Glutamatergic neuron (in vitro differentiated cells): ENCODE data around the gene KCNK16. TPM values are rescaled to one million over a fixed set of nuclear protein-coding genes. Genes with fewer than 3 reads are reported as not detected.

Experiments
- DNase-seq: peaks from one replicate; pipeline ENCODE4 v3.0.0; 2022
- H3K27ac Mint-ChIP-seq: one replicate; pipeline ENCODE4 v1.8.0; 2020; ENCODE audit warnings: mild to moderate bottlenecking, mixed read lengths, inconsistent platforms; ENCODE audit not compliant: unreplicated experiment
- H3K27me3 Mint-ChIP-seq: one replicate; pipeline ENCODE4 v1.8.0; 2020; ENCODE audit warnings: mild to moderate bottlenecking, moderate library complexity, mixed read lengths, inconsistent platforms; ENCODE audit not compliant: unreplicated experiment
- H3K36me3 Mint-ChIP-seq: one replicate; pipeline ENCODE4 v1.8.0; 2020; ENCODE audit warnings: mild to moderate bottlenecking, mixed read lengths, inconsistent platforms; ENCODE audit not compliant: unreplicated experiment
- H3K4me1 Mint-ChIP-seq: one replicate; pipeline ENCODE4 v1.8.0; 2020; ENCODE audit warnings: mild to moderate bottlenecking, low read depth, mixed read lengths, inconsistent platforms; ENCODE audit not compliant: unreplicated experiment
- H3K4me3 Mint-ChIP-seq: one replicate; pipeline ENCODE4 v1.8.0; 2020; ENCODE audit warnings: mild to moderate bottlenecking, mixed read lengths, inconsistent platforms; ENCODE audit not compliant: unreplicated experiment
- H3K9me3 Mint-ChIP-seq: one replicate; pipeline ENCODE4 v1.8.0; 2020; ENCODE audit warnings: mild to moderate bottlenecking, moderate library complexity, mixed read lengths, inconsistent platforms; ENCODE audit not compliant: unreplicated experiment
- total RNA-seq: library from RNA; stranded (reverse); fragmentation: NEBNext Ultra II Directional; extraction: Animal tissue kit (Norgen Biotek cat#: 25700); gene quantifications from one replicate; pipeline ENCODE4 v1.2.1, GENCODE V29; 2021; ENCODE audit not compliant: unreplicated experiment
- TF ChIP-seq, protein P1 (sequence below): fragments of 200-600 bp; sonication (generic); IDR thresholded peaks from one replicate; pipeline ENCODE4 v1.5.0; 2021; ENCODE audit not compliant: partially characterized antibody, unreplicated experiment

The KCNK16 gene
- total RNA-seq, 1 donor from 2014 or later: not detected

DNA sequence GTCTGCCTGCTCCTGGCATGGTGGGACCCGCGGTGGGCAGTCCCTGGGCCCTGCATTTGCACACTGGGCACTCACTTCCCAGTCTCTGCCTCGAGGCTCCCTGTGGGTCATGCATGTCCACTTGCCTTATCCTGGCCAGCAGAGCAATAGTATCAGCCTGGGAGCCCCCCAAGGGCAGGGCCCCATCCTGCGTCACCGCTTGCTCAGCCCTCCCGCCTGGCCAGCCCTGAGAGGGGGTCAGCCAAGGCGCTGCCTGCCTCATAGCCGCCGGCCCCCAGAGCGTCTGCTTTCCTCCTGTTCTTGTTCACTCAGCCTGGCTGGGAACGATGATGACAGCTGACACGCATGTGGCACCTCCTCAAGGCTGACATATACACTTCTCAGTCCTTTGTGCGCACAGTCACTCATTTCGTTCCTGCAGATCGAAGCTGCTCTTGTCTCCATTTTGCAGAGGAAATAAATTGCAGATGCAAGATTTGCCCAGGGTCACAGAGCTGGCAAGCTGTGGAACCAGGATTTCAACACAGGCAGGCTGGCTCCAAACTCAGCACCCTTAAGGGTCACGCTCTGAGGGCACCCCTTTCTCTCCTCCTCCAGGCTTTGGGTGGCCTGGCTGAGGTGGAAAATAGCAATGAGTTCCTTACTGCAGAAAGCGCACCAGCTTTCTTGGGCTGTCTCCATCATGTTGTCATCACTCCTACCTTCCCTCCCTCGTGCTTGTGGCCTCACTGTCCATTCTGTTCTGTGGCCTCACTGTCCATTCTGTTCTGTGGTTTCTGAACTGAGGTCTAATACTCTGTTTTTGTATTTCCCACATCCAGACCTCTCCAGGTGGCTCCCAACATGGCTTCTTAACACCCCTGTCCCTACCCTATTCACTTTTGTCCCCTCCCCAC, 25.5 kb downstream of the KCNK16 start:
- peaks cover 4% of the 10 kb centered on the region for H3K36me3 Mint-ChIP-seq
- peaks cover 2% of the 10 kb centered on the region for H3K27me3 Mint-ChIP-seq
- H3K9me3 Mint-ChIP-seq: peaks cover 2% of the 10 kb centered on the region
- H3K4me3 Mint-ChIP-seq: no peak overlapping the region
- H3K27ac Mint-ChIP-seq: no peak overlapping the region
- peak; percentile 40 for DNase-seq
- peaks cover 4% of the 10 kb centered on the region for H3K4me1 Mint-ChIP-seq
- TF ChIP-seq, protein P1, sequence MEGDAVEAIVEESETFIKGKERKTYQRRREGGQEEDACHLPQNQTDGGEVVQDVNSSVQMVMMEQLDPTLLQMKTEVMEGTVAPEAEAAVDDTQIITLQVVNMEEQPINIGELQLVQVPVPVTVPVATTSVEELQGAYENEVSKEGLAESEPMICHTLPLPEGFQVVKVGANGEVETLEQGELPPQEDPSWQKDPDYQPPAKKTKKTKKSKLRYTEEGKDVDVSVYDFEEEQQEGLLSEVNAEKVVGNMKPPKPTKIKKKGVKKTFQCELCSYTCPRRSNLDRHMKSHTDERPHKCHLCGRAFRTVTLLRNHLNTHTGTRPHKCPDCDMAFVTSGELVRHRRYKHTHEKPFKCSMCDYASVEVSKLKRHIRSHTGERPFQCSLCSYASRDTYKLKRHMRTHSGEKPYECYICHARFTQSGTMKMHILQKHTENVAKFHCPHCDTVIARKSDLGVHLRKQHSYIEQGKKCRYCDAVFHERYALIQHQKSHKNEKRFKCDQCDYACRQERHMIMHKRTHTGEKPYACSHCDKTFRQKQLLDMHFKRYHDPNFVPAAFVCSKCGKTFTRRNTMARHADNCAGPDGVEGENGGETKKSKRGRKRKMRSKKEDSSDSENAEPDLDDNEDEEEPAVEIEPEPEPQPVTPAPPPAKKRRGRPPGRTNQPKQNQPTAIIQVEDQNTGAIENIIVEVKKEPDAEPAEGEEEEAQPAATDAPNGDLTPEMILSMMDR: no peak

GRCh38 chr6:39295611-39296011, 26.9 kb downstream of the KCNK16 start:
- TF ChIP-seq, protein P1: no peak
- no peak overlapping the region for H3K27ac Mint-ChIP-seq
- H3K36me3 Mint-ChIP-seq: peaks cover 2% of the 10 kb centered on the region
- peaks cover 3% of the 10 kb centered on the region for H3K9me3 Mint-ChIP-seq
- H3K4me1 Mint-ChIP-seq: peaks cover 4% of the 10 kb centered on the region
- no peak for DNase-seq
- H3K4me3 Mint-ChIP-seq: no peak overlapping the region
- H3K27me3 Mint-ChIP-seq: peaks cover 5% of the 10 kb centered on the region

DNA sequence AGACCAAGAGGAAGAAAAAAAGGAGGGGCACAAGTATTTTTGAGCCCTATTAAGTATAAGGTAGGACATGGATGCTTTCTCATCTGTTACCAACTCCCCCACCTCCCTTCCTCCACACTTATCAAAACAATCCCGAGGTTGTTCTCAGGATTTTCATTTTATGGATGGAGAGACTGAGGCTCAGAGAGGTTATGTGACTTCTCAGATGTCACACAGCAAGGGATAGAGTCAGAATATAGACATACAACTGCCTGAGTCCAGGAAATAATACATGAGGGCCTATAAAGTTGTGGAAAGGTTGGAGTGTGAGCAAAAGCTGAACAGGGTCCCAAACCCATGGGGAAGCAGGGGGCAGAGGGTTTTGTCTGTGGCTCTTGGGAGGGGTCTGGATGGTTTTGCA, 27.6 kb downstream of the KCNK16 start:
- Mint-ChIP-seq H3K27me3 (peaks cover 5% of the 10 kb centered on the region), H3K9me3 (peaks cover 3% of the 10 kb centered on the region), H3K36me3 (no peaks in the 10 kb centered on the region), H3K27ac (no peak overlapping the region), H3K4me1 (peaks cover 4% of the 10 kb centered on the region), H3K4me3 (no peak overlapping the region)
- DNase-seq: no peak
- TF ChIP-seq, protein P1: no peak

GRCh38 chr6:39294133-39294532, 28.4 kb downstream of the KCNK16 start:
- peaks cover 4% of the 10 kb centered on the region for H3K4me1 Mint-ChIP-seq
- TF ChIP-seq, protein P1: no peak
- no peak for DNase-seq
- H3K36me3 Mint-ChIP-seq: no peaks in the 10 kb centered on the region
- no peak overlapping the region for H3K4me3 Mint-ChIP-seq
- H3K27me3 Mint-ChIP-seq: peaks cover 5% of the 10 kb centered on the region
- H3K9me3 Mint-ChIP-seq: peaks cover 3% of the 10 kb centered on the region
- H3K27ac Mint-ChIP-seq: no peak overlapping the region

- no peak overlapping the region for H3K4me3 Mint-ChIP-seq
- H3K4me1 Mint-ChIP-seq: peaks cover 4% of the 10 kb centered on the region
- no peak overlapping the region for H3K27ac Mint-ChIP-seq
- H3K36me3 Mint-ChIP-seq: no peaks in the 10 kb centered on the region
- no peak for DNase-seq
- peaks cover 3% of the 10 kb centered on the region for H3K9me3 Mint-ChIP-seq
- peaks cover 4% of the 10 kb centered on the region for H3K27me3 Mint-ChIP-seq
- TF ChIP-seq, protein P1: no peak
Measured at GRCh38 chr6:39292637-39293036, 29.9 kb downstream of the KCNK16 start.
